Hematopoietic multipotent progenitor cell treated with erythropoietin and hydrocortisone succinate and interleukin-3 and kit ligand, for 8 days (in vitro differentiated cells): ENCODE results near the gene LRRC25.

Experiments used
- DNase-seq: peaks from one replicate; pipeline ENCODE4 v3.0.0-alpha.2; 2015

LRRC25 gene

GRCh38 chr19:18397242-18398202 lies at the start of gene LRRC25:
LRRC25 (minus strand) TSS chr19:18397622; CDS start chr19:18396963, 659 bp downstream.
- peak; percentile 34 for DNase-seq

DNA sequence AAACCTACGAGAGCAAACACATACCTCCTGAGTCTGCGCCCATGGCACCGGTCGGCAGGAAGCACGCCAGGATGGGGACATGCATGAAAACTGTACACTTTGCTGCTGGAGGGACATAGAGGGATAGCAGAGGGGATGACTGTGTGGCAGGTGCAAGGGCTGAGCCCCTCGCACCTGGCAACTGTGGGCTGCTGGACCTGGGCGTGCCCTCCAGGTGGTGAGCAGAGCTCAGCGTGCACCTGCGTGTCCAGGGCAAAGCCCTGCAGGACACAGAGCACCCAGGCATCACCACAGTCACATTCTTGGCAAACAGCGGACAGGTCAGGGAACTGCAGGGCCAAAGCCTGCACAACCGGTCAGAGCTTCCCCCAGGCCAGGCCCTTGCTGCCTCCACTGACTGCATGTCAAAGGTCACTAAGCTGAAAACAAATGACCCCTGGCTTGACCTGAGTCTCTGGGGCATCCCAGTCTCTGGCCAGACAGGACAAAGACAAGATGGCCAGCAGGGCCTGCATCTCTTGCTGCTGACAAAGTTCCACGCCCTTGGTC lies 49.5 kb upstream of the LRRC25 start:
- DNase-seq = no peak

DNA sequence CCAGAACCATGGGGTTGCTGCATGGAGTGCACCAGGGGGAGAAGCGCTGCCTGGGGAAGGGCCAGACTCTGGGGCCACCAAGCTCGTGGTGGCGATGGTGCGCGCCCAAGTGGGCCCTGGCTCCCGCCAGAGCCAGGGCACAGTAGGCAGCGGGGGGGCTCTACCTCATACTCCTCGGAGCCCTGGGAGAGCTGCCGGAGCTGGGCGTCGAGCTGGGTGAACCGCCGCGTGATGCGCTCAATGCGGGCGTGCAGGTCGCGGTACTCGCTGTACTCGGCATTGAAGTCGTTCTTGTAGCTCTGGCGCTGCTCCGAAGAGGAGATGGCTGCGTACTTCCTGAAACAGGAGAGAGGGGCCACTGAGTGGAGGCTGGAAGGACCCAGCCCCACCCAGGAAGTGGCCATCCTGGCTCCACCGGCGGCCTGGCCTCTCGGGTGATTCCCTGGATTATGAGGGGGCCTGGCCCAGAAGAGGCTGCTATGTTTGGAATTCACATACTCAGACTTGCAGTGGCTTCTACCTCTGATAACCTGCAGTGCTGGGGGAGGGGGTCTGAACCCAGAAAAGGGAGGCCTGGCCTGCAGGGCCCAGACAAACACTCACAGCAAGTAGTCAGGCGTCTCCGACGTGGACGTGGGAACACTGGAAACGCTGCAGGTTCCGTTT lies 48.9 kb upstream of the LRRC25 start:
- no peak for DNase-seq

GRCh38 chr19:18445262-18445948 lies 48.0 kb upstream of the LRRC25 start:
- no peak for DNase-seq

- DNase-seq = no peak
Measured at GRCh38 chr19:18444513-18444912, 47.1 kb upstream of the LRRC25 start.

DNA sequence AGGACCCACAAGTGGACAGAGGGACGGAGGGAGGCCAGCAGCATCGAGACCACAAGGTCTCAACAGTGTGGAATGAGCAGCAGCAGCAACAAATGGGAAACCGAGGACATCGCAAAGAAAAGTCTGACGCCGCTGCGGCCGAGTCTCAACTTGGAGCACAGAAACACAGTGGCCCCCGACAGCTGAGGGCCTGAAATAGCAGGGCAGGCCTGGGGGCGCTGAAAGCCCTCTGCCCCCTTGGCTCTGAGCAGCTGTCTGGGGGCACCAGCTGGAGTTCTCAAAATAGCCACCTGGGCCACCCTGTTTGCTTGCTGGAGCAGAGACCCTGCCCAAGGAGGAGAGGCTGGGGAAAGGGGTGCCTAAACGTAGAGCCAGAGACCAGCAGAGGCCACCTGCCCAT lies 46.4 kb upstream of the LRRC25 start:
- DNase-seq = no peak

DNA sequence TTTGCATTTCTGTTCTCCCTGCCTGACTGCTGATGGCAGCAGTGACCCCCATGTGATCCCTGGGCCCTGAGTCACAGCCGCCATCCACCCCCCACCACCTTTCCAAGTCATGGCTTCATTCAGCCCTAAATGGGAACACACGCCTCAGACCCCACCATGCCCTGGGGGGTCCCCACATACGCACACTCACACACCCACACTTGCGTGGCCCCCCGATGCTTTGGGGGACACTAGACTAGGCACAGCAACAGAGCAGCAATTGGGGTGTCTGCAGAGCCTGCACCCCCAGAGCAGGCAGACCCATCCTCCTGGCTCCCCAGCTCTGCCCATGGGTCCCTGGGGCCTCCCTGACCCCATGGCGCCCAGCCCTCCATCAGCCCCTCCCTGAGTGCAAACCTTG lies 46.0 kb upstream of the LRRC25 start:
- DNase-seq = no peak

DNA sequence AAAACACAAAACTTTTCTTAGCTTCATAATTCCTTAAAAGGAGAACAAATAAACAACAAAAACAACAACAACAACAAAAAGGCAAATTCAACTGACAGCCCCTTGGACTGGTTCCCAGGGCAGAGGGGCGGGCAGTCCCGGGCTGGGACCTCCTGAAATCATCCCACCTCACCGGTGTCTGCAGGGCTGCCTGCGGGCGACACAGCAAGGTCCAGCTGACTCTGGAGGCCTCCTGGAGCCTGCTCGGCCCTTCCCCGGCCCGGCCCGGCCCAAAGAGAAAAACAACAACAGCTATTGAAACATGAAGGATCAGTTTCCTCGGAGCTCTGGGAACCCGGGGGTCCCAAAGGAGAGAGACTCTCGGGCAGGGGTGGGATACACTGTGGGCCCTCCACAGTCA lies 45.5 kb upstream of the LRRC25 start:
- DNase-seq = no peak

- DNase-seq = peak; percentile 66
Measured at GRCh38 chr19:18441804-18442788, 44.7 kb upstream of the LRRC25 start.

- no peak for DNase-seq
Measured at GRCh38 chr19:18440936-18441803, 43.7 kb upstream of the LRRC25 start.

DNA sequence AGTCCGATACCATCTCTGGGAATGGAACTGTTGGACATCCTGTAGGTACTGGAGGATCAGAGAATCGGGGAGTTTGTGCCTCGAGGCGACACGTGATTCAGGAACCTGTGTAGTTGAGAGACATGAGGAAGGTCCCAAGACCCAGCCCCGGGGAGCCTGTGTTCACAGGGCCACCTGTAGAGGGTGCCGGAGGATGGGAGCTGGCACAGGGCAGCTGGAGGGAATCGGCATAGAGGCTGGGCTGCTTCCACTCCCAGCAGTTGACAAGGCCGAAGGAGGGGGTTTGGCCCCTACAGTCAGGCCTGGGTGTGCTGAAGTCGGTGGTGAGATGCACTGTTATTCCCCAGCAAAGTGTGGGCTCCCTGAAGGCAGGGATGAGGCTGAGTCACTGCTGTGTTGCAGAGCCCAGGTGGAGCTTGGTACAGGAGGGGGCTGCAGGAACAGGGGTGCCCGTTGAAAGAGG lies 43.0 kb upstream of the LRRC25 start:
- peak; percentile 65 for DNase-seq

DNA sequence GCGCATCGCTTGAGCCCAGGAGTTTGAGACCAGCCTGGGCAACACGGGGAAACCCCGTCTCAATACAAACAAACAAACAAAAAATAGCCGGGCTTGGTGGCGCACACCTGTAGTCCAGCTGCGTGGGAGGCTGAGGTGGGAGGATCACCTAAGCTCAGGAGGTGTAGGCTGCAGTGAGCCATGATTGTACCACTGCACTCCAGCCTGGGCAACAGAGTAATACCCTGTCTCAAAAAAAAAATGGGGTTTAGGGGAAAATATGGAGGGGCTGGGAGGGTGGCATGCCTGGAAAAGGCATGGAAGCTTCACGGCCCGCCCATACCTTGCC lies 42.5 kb upstream of the LRRC25 start:
- no peak for DNase-seq

DNA sequence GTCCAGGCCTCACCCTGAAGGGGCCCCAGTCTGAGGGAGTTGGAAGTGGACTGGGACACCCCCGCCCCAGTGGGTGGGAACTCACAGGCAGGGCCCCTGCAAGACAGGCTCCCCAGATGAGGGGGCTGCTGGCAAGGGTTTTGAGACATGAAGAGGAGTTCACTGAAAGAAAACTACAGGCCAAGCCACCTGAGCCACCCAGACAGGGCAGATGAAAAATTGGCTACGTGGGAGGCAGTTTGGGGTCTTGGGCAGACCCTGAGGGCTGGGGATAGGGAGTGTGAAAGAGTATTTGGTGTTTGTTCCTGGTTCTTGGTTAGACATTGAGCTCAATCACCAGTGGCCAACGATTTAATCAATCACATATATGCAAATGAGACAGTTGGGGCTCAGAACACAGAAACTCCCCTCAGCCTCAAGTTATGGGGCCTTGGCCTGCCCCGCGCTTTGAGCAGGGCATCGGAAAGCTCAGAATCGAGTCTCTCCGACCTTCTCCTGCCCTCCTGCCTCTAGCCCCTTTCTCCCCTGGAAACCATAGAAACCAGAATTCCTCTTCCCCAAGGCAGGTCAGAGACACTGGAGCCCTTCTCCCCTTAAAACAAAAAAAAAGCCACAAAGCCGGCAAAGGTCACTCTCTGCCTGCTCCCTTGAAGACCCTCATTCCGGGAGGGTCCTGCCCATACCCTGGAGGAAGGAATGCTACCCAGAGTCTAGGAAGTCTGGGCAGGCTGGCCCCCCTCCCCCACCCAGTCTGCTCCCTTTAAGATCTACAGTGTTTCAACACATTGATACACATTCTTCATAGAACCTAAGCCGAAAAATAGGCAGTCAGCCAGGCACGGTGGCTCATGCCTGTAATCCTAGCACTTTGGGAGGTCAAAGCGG lies 41.8 kb upstream of the LRRC25 start:
- DNase-seq = peak; percentile 49

DNA sequence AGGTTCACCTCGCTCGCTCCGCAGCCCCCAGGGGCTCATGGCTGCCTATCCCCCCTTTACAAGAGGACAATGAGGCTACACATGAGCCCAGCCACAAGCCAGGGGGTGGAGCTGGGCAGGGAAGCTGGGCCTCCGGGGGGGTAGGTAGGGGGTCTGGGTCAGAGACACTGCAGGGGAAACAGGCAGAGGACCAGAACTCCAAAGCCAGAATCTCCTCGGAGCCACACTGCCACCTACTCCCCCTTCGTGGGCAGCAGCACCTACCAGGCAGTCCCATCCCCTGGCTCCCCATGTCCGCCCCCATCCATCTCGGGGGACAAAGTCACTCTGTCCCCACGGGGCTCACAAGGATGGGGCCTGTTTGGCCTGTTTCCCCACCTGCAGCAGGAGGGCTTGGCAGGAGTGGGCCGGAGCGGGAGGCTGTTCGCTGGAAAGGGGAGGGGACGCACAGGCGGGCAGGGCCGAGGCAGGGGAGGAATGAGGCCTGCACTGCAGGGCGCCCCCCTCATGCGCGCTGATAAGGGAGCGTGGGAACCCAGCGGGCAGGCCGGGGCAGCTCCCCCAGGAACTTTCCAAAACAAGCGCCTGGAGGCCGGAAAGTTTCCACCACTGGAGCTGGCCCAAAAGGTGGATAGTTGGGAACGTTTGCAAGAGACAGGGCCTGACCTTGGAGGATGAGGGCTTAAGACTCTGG lies 41.1 kb upstream of the LRRC25 start:
- DNase-seq = no peak

DNA sequence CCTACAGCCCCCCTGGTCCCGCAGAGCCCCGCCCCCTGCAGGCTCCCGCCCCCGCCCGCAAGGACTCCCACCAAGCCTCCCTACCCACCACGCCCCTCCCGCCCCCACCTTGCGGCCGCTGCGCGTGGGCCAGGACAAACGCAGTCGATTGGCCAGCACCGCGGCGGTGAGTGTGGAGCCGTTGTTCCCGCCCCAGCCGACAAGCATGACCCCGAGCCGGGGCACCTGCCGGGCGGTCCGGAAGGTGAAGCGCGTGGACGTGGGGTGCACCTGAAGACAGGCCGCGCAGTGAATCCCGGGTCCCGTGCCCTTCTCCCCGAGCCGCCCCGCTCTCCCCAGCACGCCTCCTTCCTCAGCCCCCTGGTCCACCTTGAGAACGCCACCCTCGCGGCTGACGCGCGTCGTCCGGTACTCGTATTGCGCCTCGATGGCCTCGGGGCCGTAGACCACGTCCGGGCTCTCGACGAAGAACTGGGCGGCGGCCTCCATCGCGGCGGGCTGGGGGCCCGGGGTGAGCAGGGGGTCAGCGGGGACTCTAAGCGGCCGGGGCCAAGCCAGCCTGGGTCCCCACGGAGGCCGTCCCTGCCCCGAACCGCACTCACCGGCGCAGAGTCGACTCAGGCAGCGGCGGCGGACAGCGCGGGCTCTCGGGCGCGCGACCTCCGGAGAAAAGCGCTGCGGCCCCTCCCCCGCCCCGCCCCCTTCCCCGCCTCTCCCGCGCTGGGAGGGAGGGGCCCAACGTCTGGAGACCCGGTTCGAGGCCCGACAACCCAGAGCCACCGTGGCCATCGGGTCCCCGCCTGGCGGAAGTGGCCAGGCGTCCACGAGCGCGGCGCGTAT lies 40.3 kb upstream of the LRRC25 start, which contains the start of gene ISYNA1:
Gene ISYNA1 (minus strand): TSS at position 643 of the 840 bp plus-strand sequence. CDS start 154 bp downstream, at position 489.
- peak; percentile 68 for DNase-seq

- DNase-seq = peak; percentile 89
Measured at GRCh38 chr19:18436671-18437490, 39.5 kb upstream of the LRRC25 start.
